CD4-positive, alpha-beta T cell treated with Interleukin-1 beta for 1 hour (primary cell): ENCODE measurements around the gene TSHZ2.

Experiments
- DNase-seq, 2 donors: peaks; one replicate each; pipeline ENCODE4 v3.0.0-alpha.2; 2020 to 2022

The TSHZ2 gene

GRCh38 chr20:53220482-53221307 lies 248.5 kb downstream of the TSHZ2 start:
- DNase-seq = no peak

DNA sequence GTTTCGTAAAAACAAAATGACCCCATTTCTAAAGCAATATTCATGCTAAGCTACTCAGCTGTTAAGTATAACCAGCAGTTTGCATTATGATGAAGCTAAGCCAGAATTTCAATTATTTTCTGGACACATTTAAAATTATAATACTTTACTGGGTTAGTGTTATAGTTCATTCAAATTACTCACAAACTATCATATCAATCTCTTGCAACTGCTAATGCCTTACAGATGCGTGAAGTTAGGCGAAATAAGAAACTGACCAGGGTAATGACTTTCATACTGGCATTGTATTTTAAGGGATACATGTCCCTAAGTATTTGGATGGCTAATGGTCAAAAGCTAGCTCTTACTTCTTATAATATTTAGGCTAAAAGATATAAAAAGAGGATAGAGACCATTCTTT lies 249.6 kb downstream of the TSHZ2 start:
- no peak for DNase-seq

- no peak for DNase-seq
Observed at GRCh38 chr20:53222416-53222815, 250.3 kb downstream of the TSHZ2 start.

GRCh38 chr20:53222932-53223331 lies 250.8 kb downstream of the TSHZ2 start:
- no peak for DNase-seq

GRCh38 chr20:53223626-53224172 lies 251.5 kb downstream of the TSHZ2 start:
- DNase-seq = no peak

- DNase-seq = no peak
Observed at GRCh38 chr20:53224851-53225250, 252.7 kb downstream of the TSHZ2 start.

- DNase-seq = no peak
Observed at GRCh38 chr20:53226826-53227225, 254.7 kb downstream of the TSHZ2 start.

DNA sequence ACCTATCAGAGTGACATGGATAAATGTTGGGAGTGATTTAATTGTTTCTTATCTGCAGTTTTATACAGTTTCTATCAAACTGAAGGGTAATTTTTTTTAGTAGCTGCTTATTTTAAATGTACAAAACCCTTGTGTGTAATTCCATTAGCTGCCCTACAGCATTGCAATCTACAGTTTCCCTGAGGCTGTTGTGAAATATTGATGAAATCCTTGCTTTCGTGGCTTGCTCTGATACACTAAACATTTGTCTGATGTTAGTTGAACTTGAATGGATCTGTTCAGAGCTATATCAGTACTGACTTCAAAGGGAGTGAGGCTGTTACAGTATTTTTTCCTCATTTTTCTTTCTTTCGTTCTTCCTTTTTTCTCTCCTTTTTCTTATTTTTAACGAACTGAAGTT lies 255.4 kb downstream of the TSHZ2 start:
- no peak for DNase-seq

GRCh38 chr20:53231061-53231460 lies 258.9 kb downstream of the TSHZ2 start:
- no peak for DNase-seq

- no peak for DNase-seq
Observed at GRCh38 chr20:53237461-53237860, 265.3 kb downstream of the TSHZ2 start.

GRCh38 chr20:53238121-53238660 lies 266.0 kb downstream of the TSHZ2 start:
- DNase-seq = no peak

DNA sequence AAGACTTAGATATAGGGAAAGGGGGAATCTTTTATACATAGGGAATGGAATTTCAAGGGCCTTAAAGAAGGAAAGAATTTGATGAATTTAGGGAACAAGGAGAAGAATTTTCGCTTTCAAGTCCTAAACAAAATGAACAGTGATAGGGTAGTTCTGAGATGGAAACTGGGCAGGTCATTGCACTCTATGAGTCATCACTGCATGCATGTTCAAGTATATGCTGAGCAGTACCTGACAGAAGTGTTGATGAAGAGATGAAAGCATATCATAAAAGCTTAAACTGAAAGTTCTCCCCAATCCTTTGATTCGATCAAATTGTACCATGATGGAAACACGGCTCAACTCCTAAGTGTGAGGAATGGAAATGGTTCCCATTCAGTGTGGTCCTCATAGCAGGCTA lies 271.0 kb downstream of the TSHZ2 start:
- DNase-seq = no peak

- no peak for DNase-seq
Observed at GRCh38 chr20:53244711-53245110, 272.6 kb downstream of the TSHZ2 start.

DNA sequence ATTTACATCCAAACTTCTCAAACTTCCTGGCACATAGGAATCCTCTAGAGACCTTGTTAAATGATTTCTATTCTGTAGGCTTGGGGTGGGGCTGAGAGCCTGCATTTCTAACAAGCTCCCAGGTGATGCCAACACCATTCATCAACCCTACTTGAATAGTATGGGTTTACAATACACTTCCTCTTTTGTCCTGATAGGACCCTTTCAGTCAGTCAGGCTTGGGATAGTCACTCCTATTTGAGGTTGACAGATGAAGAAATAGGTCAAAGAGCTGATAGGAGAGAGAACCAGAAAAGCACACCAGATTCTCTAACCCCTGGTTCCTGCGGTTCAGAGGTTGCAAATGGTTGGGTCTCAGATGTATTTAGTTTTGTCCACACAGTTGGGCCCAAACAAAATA lies 273.4 kb downstream of the TSHZ2 start:
- no peak for DNase-seq

DNA sequence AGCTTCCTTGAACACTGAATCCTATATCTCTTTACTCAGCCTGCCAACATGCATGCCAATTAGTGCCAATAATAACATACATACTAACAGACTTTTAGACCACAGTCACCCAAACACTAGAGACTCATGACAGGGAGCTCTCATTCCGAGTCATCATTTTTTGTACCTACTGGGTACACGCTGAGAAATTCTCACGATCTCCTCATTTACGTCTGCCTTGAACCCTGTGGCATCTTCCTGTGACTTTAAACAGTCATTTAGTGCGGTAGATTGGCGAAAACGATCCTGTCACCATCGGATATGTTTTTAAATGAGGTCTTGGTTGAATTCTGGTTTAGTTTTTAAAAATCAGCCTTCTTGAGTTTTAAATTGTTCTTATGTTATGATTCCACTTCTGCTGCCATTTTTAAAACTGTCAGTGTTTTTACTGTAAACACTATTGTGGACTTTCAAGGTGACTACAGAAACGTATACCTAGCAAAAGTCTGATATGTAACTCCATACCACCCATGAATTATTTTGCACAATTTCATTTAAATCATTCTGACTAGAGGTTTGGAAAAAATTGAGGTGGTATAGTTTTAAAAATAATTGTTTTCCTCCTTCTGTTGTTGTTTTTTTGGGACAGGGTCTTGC lies 275.4 kb downstream of the TSHZ2 start:
- no peak for DNase-seq

GRCh38 chr20:53250456-53250855 lies 278.3 kb downstream of the TSHZ2 start:
- DNase-seq = no peak

GRCh38 chr20:53252002-53252401 lies 279.8 kb downstream of the TSHZ2 start:
- no peak for DNase-seq

DNA sequence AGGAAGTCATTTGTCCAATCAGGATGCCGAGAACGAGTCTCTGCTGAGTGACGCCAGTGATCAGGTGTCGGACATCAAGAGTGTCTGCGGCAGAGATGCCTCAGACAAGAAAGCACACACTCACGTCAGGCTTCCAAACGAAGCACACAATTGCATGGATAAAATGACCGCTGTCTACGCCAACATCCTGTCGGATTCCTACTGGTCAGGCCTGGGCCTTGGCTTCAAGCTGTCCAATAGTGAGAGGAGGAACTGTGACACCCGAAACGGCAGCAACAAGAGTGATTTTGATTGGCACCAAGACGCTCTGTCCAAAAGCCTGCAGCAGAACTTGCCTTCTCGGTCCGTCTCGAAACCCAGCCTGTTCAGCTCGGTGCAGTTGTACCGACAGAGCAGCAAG lies 281.5 kb downstream of the TSHZ2 start:
- no peak for DNase-seq

DNA sequence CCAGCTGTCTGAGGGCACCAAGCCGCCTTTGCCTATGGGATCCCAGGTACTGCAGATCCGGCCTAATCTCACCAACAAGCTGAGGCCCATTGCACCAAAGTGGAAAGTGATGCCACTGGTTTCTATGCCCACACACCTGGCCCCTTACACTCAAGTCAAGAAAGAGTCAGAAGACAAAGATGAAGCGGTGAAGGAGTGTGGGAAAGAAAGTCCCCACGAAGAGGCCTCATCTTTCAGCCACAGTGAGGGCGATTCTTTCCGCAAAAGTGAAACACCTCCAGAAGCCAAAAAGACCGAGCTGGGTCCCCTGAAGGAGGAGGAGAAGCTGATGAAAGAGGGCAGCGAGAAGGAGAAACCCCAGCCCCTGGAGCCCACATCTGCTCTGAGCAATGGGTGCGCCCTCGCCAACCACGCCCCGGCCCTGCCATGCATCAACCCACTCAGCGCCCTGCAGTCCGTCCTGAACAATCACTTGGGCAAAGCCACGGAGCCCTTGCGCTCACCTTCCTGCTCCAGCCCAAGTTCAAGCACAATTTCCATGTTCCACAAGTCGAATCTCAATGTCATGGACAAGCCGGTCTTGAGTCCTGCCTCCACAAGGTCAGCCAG lies 283.0 kb downstream of the TSHZ2 start:
- no peak for DNase-seq

DNA sequence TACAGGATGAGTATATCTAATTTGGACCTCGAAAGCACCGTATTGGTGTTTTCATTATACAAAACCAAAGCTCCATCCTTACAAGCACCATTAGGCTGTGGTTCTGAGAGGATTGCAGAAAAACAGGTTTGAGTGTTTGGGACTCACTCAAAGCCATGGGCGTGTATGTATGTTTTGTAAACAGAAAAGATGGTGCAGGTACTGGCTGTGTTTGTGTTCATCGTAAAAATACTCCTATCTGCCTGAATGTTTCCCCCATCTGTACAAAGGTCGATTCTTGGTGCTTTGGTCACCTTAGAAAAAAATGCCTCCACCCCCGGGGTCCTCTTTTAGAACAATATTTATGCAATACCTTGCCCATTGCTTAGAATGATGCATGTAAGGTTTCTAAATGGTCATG lies 286.6 kb downstream of the TSHZ2 start:
- no peak for DNase-seq

GRCh38 chr20:53260168-53260567 lies 288.0 kb downstream of the TSHZ2 start:
- DNase-seq = no peak

- DNase-seq = no peak
Observed at GRCh38 chr20:53260591-53260990, 288.4 kb downstream of the TSHZ2 start.

DNA sequence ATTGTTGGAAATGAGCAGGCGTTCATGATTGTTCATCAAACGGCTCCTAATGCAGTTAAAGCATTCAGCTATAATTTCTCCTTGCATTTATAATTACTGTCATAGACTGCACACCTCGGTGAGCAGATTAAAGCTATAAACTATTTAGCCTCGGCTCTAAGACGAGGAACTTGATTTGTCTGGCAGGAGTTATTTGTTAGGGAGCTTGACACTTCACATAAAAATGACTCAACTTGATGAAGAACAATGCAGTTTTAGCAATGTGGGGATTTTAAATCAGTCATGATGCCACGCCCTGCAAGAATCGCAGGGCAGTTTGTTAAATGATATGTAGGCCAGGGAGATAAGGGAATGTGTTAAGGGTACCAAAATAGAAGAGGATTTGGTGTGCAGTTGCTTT lies 290.2 kb downstream of the TSHZ2 start:
- DNase-seq = no peak
